ENCODE results near the gene RGS9BP.

GRCh38 chr19:32676895-32677359 lies 1.3 kb downstream of the RGS9BP start:
- TF ChIP-seq, protein P1, sequence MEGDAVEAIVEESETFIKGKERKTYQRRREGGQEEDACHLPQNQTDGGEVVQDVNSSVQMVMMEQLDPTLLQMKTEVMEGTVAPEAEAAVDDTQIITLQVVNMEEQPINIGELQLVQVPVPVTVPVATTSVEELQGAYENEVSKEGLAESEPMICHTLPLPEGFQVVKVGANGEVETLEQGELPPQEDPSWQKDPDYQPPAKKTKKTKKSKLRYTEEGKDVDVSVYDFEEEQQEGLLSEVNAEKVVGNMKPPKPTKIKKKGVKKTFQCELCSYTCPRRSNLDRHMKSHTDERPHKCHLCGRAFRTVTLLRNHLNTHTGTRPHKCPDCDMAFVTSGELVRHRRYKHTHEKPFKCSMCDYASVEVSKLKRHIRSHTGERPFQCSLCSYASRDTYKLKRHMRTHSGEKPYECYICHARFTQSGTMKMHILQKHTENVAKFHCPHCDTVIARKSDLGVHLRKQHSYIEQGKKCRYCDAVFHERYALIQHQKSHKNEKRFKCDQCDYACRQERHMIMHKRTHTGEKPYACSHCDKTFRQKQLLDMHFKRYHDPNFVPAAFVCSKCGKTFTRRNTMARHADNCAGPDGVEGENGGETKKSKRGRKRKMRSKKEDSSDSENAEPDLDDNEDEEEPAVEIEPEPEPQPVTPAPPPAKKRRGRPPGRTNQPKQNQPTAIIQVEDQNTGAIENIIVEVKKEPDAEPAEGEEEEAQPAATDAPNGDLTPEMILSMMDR (IDR thresholded peaks at IDR 0.05): no peak
- no peak for TF ChIP-seq POLR2A (IDR thresholded peaks at IDR 0.05)
- no peak for TF ChIP-seq POLR2AphosphoS5 (IDR thresholded peaks at IDR 0.05)
